ENCODE measurements around the gene CYTH2. TPM values are rescaled to one million over a fixed set of nuclear protein-coding genes. Genes with fewer than 3 reads are reported as not detected.

The CYTH2 gene
- total RNA-seq, 2 donors from 2014 or later = 55.4 to 70.2 TPM

- Histone ChIP-seq H3K4me1 (no peaks in the 10 kb centered on the region), H3K9me3 (no peaks in the 10 kb centered on the region), H3K9ac (ENCODE audit: low read depth in 2 of 2, low read length in 2 of 2) (no peak overlapping the region), H3K36me3 (peaks cover 20% of the 10 kb centered on the region), H3K4me3 (no peak overlapping the region), H3K27me3 (no peaks in the 10 kb centered on the region), H3K27ac (no peak overlapping the region)
- TF ChIP-seq CTCF (IDR thresholded peaks at IDR 0.05) = no peak
- intact Hi-C loops (cut with DNase I) = no loop called here
- DNase-seq = no peak
Measured at GRCh38 chr19:48454150-48454730, 14.9 kb upstream of the CYTH2 start.

- peaks cover 18% of the 10 kb centered on the region for H3K36me3 ChIP-seq
- no peaks in the 10 kb centered on the region for H3K9me3 ChIP-seq
- no peaks in the 10 kb centered on the region for H3K4me1 ChIP-seq
- TF ChIP-seq CTCF (IDR thresholded peaks at IDR 0.05) = no peak
- no peak within 1 kb of the TSS for H3K4me3 ChIP-seq
- no peak within 1 kb of the TSS for H3K9ac ChIP-seq (ENCODE audit: low read depth in 2 of 2, low read length in 2 of 2)
- no peak within 1 kb of the TSS for H3K27ac ChIP-seq
- intact Hi-C loops (cut with DNase I) = no loop called here
- H3K27me3 ChIP-seq = no peaks in the 10 kb centered on the region
- no peak for DNase-seq
Measured at GRCh38 chr19:48455171-48455907, 13.8 kb upstream of the CYTH2 start, which contains the start of gene KCNJ14. KCNJ14 (plus strand) TSS chr19:48455574; CDS start chr19:48461725, 6,151 bp downstream.

- H3K36me3 ChIP-seq = peaks cover 12% of the 10 kb centered on the region
- no peak for DNase-seq
- no peaks in the 10 kb centered on the region for H3K4me1 ChIP-seq
- no peak overlapping the region for H3K9ac ChIP-seq (ENCODE audit: low read depth in 2 of 2, low read length in 2 of 2)
- no peak overlapping the region for H3K27ac ChIP-seq
- no peak overlapping the region for H3K4me3 ChIP-seq
- no peaks in the 10 kb centered on the region for H3K9me3 ChIP-seq
- intact Hi-C loops (cut with DNase I) = no loop called here
- no peaks in the 10 kb centered on the region for H3K27me3 ChIP-seq
- TF ChIP-seq CTCF (IDR thresholded peaks at IDR 0.05) = no peak
Measured at GRCh38 chr19:48455908-48456562, 13.1 kb upstream of the CYTH2 start.

GRCh38 chr19:48456864-48457263, 12.3 kb upstream of the CYTH2 start:
- Histone ChIP-seq H3K9ac (ENCODE audit: low read depth in 2 of 2, low read length in 2 of 2) (no peak overlapping the region), H3K27me3 (no peaks in the 10 kb centered on the region), H3K4me3 (no peak overlapping the region), H3K27ac (no peak overlapping the region), H3K4me1 (no peaks in the 10 kb centered on the region), H3K36me3 (peaks cover 9% of the 10 kb centered on the region), H3K9me3 (no peaks in the 10 kb centered on the region)
- intact Hi-C loops (cut with DNase I) = no loop called here
- DNase-seq = no peak
- TF ChIP-seq CTCF (IDR thresholded peaks at IDR 0.05) = no peak

GRCh38 chr19:48458016-48458415, 11.2 kb upstream of the CYTH2 start:
- Histone ChIP-seq H3K27me3 (no peaks in the 10 kb centered on the region), H3K9me3 (no peaks in the 10 kb centered on the region), H3K4me1 (no peaks in the 10 kb centered on the region), H3K9ac (ENCODE audit: low read depth in 2 of 2, low read length in 2 of 2) (no peak overlapping the region), H3K4me3 (no peak overlapping the region), H3K36me3 (peaks cover 4% of the 10 kb centered on the region), H3K27ac (no peak overlapping the region)
- no peak for DNase-seq
- intact Hi-C loops (cut with DNase I) = no loop called here
- TF ChIP-seq CTCF (IDR thresholded peaks at IDR 0.05) = no peak
